ENCODE data around the gene CENPH.
"Not testable (repeated sequence)": the region's sequence is repeated elsewhere in the genome, so short reads cannot be mapped to it uniquely, and the experiment has no call there.

CENPH gene, protein sequence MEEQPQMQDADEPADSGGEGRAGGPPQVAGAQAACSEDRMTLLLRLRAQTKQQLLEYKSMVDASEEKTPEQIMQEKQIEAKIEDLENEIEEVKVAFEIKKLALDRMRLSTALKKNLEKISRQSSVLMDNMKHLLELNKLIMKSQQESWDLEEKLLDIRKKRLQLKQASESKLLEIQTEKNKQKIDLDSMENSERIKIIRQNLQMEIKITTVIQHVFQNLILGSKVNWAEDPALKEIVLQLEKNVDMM

GRCh38 chr5:69189162-69190086, at the start of gene CENPH:
Gene CENPH, plus strand, starts transcription at chr5:69189583. Its CDS starts 52 bp downstream, at chr5:69189635.
- peak; percentile 78 for DNase-seq

- DNase-seq, result not testable (repeated sequence)
Observed at GRCh38 chr5:69140239-69140638, 49.1 kb upstream of the CENPH start.

DNA sequence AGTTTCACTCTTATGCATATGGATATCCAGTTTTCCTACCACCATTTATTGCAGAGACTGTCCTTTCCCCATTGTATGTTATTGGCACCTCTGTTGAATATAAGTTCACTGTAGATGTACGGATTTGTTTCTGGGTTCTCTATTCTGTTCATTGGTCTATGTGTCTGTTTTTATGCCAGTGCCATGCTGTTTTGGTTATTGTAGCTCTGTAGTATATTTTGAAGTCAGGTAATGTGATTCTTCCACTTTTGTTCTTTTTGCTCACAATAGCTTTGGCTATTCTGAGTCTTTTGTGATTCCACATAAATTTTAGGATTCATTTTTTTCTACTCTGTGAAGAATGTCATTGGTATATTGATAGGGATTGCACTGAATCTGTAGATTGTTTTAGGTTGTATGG, 48.6 kb upstream of the CENPH start:
- no peak for DNase-seq

GRCh38 chr5:69148576-69148975, 40.8 kb upstream of the CENPH start:
- DNase-seq, result not testable (repeated sequence)

- no peak for DNase-seq
Observed at GRCh38 chr5:69148981-69149675, 40.3 kb upstream of the CENPH start.

- no peak for DNase-seq
Observed at GRCh38 chr5:69149676-69150010, 39.7 kb upstream of the CENPH start.

- no peak for DNase-seq
Observed at GRCh38 chr5:69152731-69153130, 36.7 kb upstream of the CENPH start.

DNA sequence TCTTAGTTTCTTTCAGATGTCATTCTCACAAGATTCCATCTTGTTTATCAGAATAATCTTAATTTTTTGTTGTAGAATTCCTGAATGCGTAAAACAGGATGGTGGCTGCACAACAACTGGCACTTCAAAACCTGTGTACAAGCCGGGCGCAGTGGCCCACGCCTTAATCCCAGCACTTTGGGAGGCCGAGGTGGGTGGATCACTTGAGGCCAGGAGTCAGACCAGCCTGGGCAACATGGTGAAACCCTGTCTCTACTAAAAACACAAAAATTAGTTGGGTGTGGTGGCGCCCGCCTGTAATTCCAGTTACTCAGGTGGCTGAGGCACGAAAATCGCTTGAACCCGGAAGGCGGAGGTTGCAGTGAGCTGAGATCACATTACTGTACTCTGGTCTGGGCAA, 32.9 kb upstream of the CENPH start:
- no peak for DNase-seq

DNA sequence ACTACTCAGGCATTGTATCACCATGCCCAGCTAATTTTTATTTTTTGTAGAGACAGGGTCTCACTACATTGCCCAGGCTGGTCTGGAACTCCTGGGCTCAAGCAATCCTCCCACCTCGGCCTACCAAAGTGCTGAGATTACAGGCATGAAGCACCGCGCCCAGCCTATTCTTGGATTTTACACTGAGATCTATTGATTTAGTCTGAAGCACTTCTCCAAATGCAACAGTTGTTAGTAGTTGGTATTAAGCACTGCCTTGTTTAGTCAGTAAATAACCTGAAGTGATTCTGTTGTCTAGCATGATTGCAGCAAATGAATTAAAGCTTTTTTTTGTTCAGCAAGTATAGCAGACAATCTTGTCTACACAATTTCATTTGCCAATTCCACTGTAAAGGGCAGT, 31.3 kb upstream of the CENPH start:
- DNase-seq, result no peak

GRCh38 chr5:69160651-69161050, 28.7 kb upstream of the CENPH start:
- DNase-seq, result no peak

GRCh38 chr5:69166686-69167492, 22.5 kb upstream of the CENPH start, which contains the start of gene CCNB1:
Gene CCNB1, plus strand, starts transcription at chr5:69167150. Its CDS starts 113 bp downstream, at chr5:69167263.
- DNase-seq, result peak; percentile 95

- DNase-seq, result no peak
Observed at GRCh38 chr5:69167493-69167855, 21.9 kb upstream of the CENPH start.

DNA sequence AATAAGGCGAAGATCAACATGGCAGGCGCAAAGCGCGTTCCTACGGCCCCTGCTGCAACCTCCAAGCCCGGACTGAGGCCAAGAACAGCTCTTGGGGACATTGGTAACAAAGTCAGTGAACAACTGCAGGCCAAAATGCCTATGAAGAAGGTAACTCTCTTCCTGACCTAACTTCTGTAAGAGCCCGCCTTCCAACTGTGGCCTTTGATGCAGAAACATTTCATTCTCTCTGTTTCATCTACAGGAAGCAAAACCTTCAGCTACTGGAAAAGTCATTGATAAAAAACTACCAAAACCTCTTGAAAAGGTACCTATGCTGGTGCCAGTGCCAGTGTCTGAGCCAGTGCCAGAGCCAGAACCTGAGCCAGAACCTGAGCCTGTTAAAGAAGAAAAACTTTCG, 21.5 kb upstream of the CENPH start:
- DNase-seq, result no peak

DNA sequence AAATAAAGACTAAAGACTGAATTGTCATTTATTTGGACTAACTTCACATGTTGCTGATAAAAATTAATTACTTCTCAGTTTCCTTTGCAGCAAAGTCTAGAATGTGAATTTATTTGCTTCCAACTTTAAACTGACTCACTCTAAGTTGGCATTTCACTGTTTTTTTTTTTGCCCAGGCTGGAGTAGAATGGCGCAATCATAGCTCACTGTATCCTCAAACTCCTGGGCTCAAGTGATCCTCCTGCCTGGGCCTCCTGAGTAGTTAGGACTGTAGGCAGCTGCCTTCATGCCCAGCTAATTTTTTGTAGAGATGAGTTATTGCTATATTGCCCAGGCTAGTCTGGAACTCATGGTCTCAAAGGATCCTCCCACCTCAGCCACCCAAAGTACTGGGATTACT, 18.9 kb upstream of the CENPH start:
- no peak for DNase-seq

DNA sequence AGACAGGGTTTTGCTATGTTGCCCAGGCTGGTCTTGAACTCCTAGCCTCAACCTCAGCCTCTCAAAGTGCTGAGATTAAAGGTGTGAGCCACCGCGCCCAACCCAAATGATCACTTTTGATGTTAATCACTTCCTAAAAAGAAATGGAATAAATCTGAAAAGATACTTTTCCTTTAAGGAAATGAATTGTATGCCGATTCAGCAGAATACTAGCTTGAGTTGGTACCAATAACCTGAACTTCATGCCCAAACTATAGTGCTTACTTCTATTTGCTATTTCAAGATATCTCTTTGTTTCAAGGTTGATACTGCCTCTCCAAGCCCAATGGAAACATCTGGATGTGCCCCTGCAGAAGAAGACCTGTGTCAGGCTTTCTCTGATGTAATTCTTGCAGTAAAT, 18.4 kb upstream of the CENPH start:
- DNase-seq, result no peak

DNA sequence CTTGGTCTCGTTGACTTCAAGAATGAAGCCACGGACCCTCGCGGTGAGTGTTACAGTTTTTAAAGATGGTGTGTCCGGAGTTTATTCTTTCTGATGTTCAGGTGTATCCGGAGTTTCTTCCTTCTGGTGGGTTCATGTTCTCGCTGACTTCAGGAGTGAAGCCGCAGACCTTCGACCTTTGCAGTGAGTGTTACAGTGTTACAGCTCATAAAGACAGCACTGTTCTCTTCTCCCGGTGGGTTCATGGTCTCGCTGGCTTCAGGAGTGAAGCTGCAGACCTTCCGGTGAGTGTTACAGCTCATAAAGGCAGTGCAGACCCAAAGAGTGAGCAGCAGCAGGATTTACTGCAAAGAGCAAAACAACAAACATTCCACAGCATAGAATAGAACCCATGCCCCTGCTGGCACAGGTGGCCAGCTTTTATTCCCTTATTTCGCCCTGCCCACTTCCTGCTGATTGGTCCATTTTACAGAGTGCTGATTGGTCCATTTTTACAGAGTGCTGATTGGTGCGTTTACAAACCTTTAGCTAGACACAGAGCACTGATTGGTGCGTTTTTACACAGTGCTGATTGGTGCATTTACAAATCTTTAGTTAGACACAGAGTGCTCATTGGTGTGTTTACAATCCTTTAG, 7.6 kb upstream of the CENPH start:
- not testable (repeated sequence) for DNase-seq

GRCh38 chr5:69184621-69185020, 4.8 kb upstream of the CENPH start:
- DNase-seq, result no peak

DNA sequence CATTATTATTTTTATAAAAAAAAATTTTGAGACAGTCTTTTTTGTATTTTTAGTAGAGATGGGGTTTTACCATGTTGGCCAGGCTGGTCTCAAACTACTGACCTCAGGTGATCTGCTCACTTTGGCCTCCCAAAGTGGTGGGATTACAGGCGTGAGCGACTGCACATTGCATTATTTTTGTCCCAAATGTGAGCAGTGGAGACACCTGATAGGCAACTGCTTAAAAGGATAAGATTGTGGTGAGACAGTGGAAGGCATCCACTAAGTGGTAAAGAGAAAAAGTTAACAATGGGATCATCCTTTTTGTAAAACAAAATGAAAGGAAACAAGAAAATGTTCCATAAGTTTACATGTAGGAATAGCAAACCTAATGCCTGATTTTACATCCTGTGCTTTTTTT, 2.0 kb upstream of the CENPH start:
- DNase-seq, result no peak

DNA sequence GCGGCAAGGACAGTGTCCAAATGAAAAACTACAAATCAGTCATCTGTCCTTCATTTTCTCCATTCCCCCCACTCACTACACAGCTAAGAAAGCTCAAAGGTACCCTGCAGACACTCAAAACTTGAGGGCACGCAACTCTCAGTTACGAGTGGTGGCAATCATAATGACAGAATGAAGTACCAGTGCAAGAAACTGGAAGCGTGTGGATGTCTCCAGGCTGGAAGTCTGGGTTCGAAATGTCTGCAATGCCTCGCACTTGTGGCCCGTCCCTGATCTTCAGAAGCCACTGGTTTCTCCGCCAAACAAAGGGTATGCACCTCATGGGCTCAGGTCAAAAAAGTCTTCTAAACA, 597 bp upstream of the CENPH start:
- DNase-seq, result no peak

GRCh38 chr5:69202497-69202896, 13.1 kb downstream of the CENPH start:
- no peak for DNase-seq

GRCh38 chr5:69206528-69207190, 17.3 kb downstream of the CENPH start:
- DNase-seq, result no peak

GRCh38 chr5:69209602-69210001, 20.2 kb downstream of the CENPH start:
- no peak for DNase-seq
